Pancreas (tissue), 10 donors: ENCODE results near the gene PDCD1. TPM values are rescaled to one million over a fixed set of nuclear protein-coding genes. Genes with fewer than 3 reads are reported as not detected.
"Not testable (repeated sequence)": the region's sequence is repeated elsewhere in the genome, so short reads cannot be mapped to it uniquely, and the experiment has no call there.

Experiments used
- ATAC-seq, 4 donors: fragments of 200-7000 bp; cut with Tn5 transposase; one replicate each; pipeline versions ENCODE4 v1.8.0 to v1.9.1; 2020; ENCODE audit warnings: mild to moderate bottlenecking in 4 of 4, moderate library complexity in 4 of 4
- DNase-seq, 6 donors: peaks; one replicate each; pipeline ENCODE4 v3.0.0-alpha.2; 2020
- FAIRE-seq: peaks from 2 replicates; lab custom pipeline; 2012; peaks lifted over from hg19 to GRCh38; lab: Jason Lieb, UNC
- H3K27ac ChIP-seq, 4 donors: fragments of 200-600 bp; sonication (generic); 1 replicate in 3 of 4; 2 replicates in 1 of 4; pipeline versions ENCODE4 v1.5.0 to v1.8.0; 2020
- H3K27me3 ChIP-seq, 4 donors: fragments of 200-600 bp; one replicate each; pipeline ENCODE4 v1.8.0; 2021
- H3K36me3 ChIP-seq, 3 donors: fragments of 200-600 bp; sonication (generic) in 1 of 3; one replicate each; pipeline versions ENCODE4 v1.5.0 to v1.8.0; 2020 to 2021
- H3K4me1 ChIP-seq, 3 donors: fragments of 200-600 bp; one replicate each; pipeline ENCODE4 v1.8.0; 2021
- H3K4me3 ChIP-seq, 4 donors: fragments of 200-600 bp; sonication (generic) in 2 of 4; one replicate each; pipeline versions ENCODE4 v1.5.0 to v1.8.0; 2020 to 2021
- H3K9me3 ChIP-seq, 4 donors: fragments of 200-600 bp; one replicate each; pipeline ENCODE4 v1.8.0; 2021
- WGBS, 2 donors: extraction: QIAGEN DNeasy Blood & Tissue Kit; methylation state at CpG; one replicate each; pipeline ENCODE4 v1.1.7; 2013; 5-methylcytosine and 5-hydroxymethylcytosine counted together
- intact Hi-C, 3 donors: fragments of 100-400 bp; cut with DNase I; formaldehyde crosslinking; loops; one replicate each; pipeline versions ENCODE4 v1.11.1 to v1.14.2; 2022
- polyA plus RNA-seq, 2 donors: library from polyadenylated mRNA; stranded (reverse); fragments of 200-250 nt; gene quantifications; one replicate each; pipeline ENCODE4 v1.2.3, GENCODE V29; 2013
- total RNA-seq, 6 donors: library from RNA; stranded (reverse); fragmentation: NEBNext Ultra II Directional in 4 of 6; extraction: Animal tissue kit (Norgen Biotek cat#: 25700) in 4 of 6; gene quantifications; one replicate each; pipeline versions ENCODE4 v1.2.1 to v1.2.4, GENCODE V29; 2021 to 2023
- TF ChIP-seq, protein P1 (sequence below), 4 donors: fragments of 200-600 bp; sonication (generic) in 3 of 4; IDR thresholded peaks; one replicate each; pipeline versions ENCODE4 v1.5.0 to v1.8.0; 2021; ENCODE audit warnings: antibody characterized with exemption in 4 of 4
- donor health status: healthy with polysubstance abuse.
- donor health status: DM: no; HTN: no; CAD: no; lungs with moderate emphysema.
- donor health status: DM: no; HTN: no; CAD: no.
- donor health status: control.
- donor health status: control.
- donor health status: Bipolar disorder and iron deficiency.
- donor health status: DM: yes; HTN: yes; CAD: no.
- donor health status: DM: no; HTN: no; CAD: no.
- donor health status: DM: no; HTN: no; CAD: no.
- donor health status: DM: yes; HTN: yes; CAD: no.

The PDCD1 gene
- total and polyA plus RNA-seq, 8 donors, result 0.09 to 0.63 (median 0.23) TPM; not detected in 1

DNA sequence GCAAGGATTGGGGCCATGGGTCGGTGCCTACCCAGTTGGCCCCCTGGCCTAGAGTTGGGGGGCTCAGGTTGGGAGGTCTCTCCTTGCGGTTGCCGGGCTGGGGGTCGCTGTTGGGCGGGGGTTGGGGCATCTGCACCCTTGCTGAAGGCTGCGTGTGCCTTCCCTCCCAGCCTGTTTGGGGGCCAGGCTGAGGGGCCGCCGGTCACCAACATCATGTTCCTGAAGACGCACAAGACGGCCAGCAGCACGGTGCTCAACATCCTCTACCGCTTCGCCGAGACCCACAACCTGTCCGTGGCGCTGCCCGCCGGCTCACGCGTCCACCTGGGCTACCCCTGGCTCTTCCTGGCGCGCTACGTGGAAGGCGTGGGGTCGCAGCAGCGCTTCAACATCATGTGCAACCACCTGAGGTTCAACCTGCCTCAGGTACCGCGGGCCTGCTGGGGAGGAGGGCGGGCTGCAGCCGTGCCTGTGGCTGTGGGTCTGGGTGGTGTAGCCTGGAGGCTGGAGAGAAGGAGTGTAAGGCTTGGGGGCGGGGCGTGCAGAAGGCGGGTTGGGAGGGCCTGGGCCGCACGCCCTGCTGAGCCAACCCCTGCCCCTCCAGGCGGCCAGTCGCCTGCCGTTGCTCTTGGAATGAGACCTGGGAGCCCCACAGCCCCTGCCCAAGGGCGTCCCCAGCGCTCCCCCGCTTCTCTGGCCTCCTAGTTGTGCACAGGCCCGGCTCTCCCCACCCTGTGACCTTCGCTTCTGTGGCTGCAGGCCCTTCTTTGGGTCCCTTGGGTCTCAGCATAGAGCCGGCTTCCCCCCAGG is 56.9 kb downstream of the PDCD1 start:
- DNase-seq (peak in 3 of 6 donors; percentile 11 to 63 (median 28)), ATAC-seq (no peak), FAIRE-seq (no peak)
- H3K4me1 ChIP-seq, result peaks cover 0 to 7% (median 3%) of the 10 kb centered on the region in 3 donors
- H3K9me3 ChIP-seq, result no peaks in the 10 kb centered on the region
- no peak overlapping the region for H3K4me3 ChIP-seq
- TF ChIP-seq, protein P1, sequence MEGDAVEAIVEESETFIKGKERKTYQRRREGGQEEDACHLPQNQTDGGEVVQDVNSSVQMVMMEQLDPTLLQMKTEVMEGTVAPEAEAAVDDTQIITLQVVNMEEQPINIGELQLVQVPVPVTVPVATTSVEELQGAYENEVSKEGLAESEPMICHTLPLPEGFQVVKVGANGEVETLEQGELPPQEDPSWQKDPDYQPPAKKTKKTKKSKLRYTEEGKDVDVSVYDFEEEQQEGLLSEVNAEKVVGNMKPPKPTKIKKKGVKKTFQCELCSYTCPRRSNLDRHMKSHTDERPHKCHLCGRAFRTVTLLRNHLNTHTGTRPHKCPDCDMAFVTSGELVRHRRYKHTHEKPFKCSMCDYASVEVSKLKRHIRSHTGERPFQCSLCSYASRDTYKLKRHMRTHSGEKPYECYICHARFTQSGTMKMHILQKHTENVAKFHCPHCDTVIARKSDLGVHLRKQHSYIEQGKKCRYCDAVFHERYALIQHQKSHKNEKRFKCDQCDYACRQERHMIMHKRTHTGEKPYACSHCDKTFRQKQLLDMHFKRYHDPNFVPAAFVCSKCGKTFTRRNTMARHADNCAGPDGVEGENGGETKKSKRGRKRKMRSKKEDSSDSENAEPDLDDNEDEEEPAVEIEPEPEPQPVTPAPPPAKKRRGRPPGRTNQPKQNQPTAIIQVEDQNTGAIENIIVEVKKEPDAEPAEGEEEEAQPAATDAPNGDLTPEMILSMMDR (IDR thresholded peaks at IDR 0.05), result no peak
- peaks cover 0 to 12% (median 5%) of the 10 kb centered on the region in 4 donors for H3K27me3 ChIP-seq
- no peak overlapping the region for H3K27ac ChIP-seq
- intact Hi-C loops, result no loop called here
- 66 to 74% methylated on average over 39 to 44 of the region's 44 CpGs for WGBS, 2 donors
- H3K36me3 ChIP-seq, result no peaks in the 10 kb centered on the region

DNA sequence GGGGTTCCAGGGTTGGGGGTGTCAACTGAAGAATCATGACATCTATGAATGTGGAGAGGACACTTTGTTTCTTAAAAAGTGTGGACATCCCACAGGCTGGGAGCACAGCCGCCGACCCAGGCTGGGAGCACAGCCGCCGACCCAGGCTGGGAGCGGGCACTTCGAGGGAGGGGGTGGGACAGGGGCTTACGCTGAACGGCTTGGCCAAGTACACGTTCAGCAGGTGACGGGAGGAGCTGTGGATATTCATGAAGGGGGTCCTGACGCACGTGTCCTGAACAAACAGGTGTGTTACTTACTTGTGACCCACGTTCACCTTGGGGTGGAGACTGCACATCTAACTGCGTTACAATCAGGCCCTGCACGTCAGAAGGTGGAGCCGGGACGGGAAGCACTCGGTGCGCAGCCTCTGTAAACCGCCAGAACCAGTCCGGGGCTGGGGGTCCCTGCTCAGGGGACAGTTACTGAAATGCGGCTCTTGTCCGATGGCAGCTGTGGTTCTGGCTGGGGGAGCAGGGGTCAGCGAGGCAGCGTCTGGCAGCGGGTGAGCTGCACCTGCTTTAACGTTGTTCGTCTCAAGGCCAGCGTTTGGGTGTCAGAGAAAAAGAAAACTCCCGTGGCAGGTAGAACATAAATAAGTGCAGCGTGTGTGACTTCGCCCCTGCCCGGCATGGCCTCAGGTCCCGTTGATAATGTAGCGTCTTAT is 58.3 kb downstream of the PDCD1 start:
- peak in 2 of 6 donors; percentile 12 to 36 for DNase-seq
- FAIRE-seq, H3K4me3 ChIP-seq, H3K27ac ChIP-seq, ATAC-seq, intact Hi-C loops, H3K4me1 ChIP-seq, H3K36me3 ChIP-seq, H3K9me3 ChIP-seq: not testable (repeated sequence)
- peaks cover 0 to 12% (median 5%) of the 10 kb centered on the region in 4 donors for H3K27me3 ChIP-seq
- WGBS, 2 donors, result 43 to 45% methylated on average over 35 of the region's 35 CpGs

Other genes with a start within 250 kb of the PDCD1 start
- 10 to 100 TPM; 22.4 to 28.7 (median 25.8) TPM for gene THAP4, start 221.7 kb downstream of the PDCD1 start, total RNA-seq
- 10 to 100 TPM; 37.4 to 42.9 TPM for gene THAP4, start 221.7 kb downstream of the PDCD1 start, polyA plus RNA-seq
- 10 to 100 TPM; 22.8 to 65.2 (median 30.4) TPM for gene ATG4B, start 221.2 kb downstream of the PDCD1 start, total RNA-seq
- gene ATG4B, start 221.2 kb downstream of the PDCD1 start, polyA plus RNA-seq, result 100 to 1,000 TPM in 1 of 2 donors, 10 to 100 TPM in 1; 64.6 to 107 TPM
- 1 to 10 TPM; 3.7 to 9.4 (median 7.0) TPM for gene DTYMK, start 172.1 kb downstream of the PDCD1 start, total RNA-seq
- gene DTYMK, start 172.1 kb downstream of the PDCD1 start, polyA plus RNA-seq, result 10 to 100 TPM in 1 of 2 donors, 1 to 10 TPM in 1; 9.8 to 11.0 TPM
- 10 to 100 TPM; 14.1 to 28.1 (median 20.7) TPM for gene ING5, start 156.9 kb downstream of the PDCD1 start, total RNA-seq
- gene ING5, start 156.9 kb downstream of the PDCD1 start, polyA plus RNA-seq, result 10 to 100 TPM; 42.8 to 63.9 TPM
- 10 to 100 TPM; 14.9 to 30.5 (median 20.6) TPM for gene D2HGDH, start 124.3 kb downstream of the PDCD1 start, total RNA-seq
- 100 to 1,000 TPM in 1 of 2 donors, 10 to 100 TPM in 1; 93.1 to 116 TPM for gene D2HGDH, start 124.3 kb downstream of the PDCD1 start, polyA plus RNA-seq
- not detected for gene GAL3ST2, start 82.1 kb downstream of the PDCD1 start, total RNA-seq
- not detected for gene GAL3ST2, start 82.1 kb downstream of the PDCD1 start, polyA plus RNA-seq
- gene NEU4, start 49.7 kb downstream of the PDCD1 start, total RNA-seq, result not detected
- under 1 TPM; 0.31 to 0.42 TPM for gene NEU4, start 49.7 kb downstream of the PDCD1 start, polyA plus RNA-seq
- not detected for gene RTP5, start 10.8 kb upstream of the PDCD1 start, total RNA-seq
- gene RTP5, start 10.8 kb upstream of the PDCD1 start, polyA plus RNA-seq, result under 1 TPM; 0.02 to 0.19 TPM